H1 (cell line): ENCODE data around the gene AGAP1. TPM values are rescaled to one million over a fixed set of nuclear protein-coding genes. Genes with fewer than 3 reads are reported as not detected.

ENCODE experiments used
- CTCF ChIA-PET: fragments of 300-600 bp; sonication (Branson Sonifier 250); formaldehyde crosslinking; loops from one replicate; lab custom pipeline; 2021; ENCODE audit not compliant: partially characterized antibody; lab: Charles Lee
- POLR2A ChIA-PET: fragments of 300-600 bp; sonication (Branson Sonifier 250); formaldehyde crosslinking; loops from one replicate; lab custom pipeline; 2021; ENCODE audit warnings: inconsistent platforms; ENCODE audit not compliant: partially characterized antibody; lab: Charles Lee
- DNase-seq, 2 experiments: peaks; one replicate each; pipeline versions ENCODE4 v3.0.0 to v3.0.0-alpha.2; 2010 to 2022; ENCODE audit warnings: low spot score in 2 of 2, low read depth in 1 of 2, mixed read lengths in 1 of 2
- FAIRE-seq: peaks from 2 replicates; lab custom pipeline; 2011; peaks lifted over from hg19 to GRCh38; lab: Jason Lieb, UNC
- H2AFZ ChIP-seq: 2 replicates; pipeline ENCODE4 v1.8.1; 2012; ENCODE audit warnings: low read length, inconsistent platforms
- H2AK5ac ChIP-seq: 2 replicates; pipeline ENCODE4 v1.6.1; 2013; ENCODE audit warnings: low read depth, low read length
- H2BK120ac ChIP-seq: replicated peaks from 2 replicates; pipeline ENCODE3; 2013; ENCODE audit warnings: low read depth, low read length, inconsistent platforms
- H2BK12ac ChIP-seq: 2 replicates; pipeline ENCODE4 v1.6.1; 2013; ENCODE audit warnings: low read depth, low read length
- H2BK15ac ChIP-seq: 2 replicates; pipeline ENCODE4 v1.6.1; 2013; ENCODE audit warnings: low read length
- H2BK20ac ChIP-seq: 2 replicates; pipeline ENCODE4 v1.6.1; 2013; ENCODE audit warnings: low read length
- H2BK5ac ChIP-seq: 2 replicates; pipeline ENCODE4 v1.6.1; 2013; ENCODE audit warnings: low read depth, low read length
- H3K14ac ChIP-seq: 2 replicates; pipeline ENCODE4 v1.6.1; 2013; ENCODE audit warnings: inconsistent platforms; ENCODE audit not compliant: insufficient read length
- H3K18ac ChIP-seq: 2 replicates; pipeline ENCODE4 v1.6.1; 2013; ENCODE audit warnings: low read length; ENCODE audit errors: extremely low read depth
- H3K23ac ChIP-seq: 2 replicates; pipeline ENCODE4 v1.6.1; 2013; ENCODE audit warnings: inconsistent platforms; ENCODE audit not compliant: insufficient read length
- H3K23me2 ChIP-seq: 2 replicates; pipeline ENCODE4 v1.6.1; 2013; ENCODE audit warnings: low read depth, low read length
- H3K27ac ChIP-seq: 2 replicates; pipeline ENCODE4 v1.6.1; 2011; ENCODE audit warnings: low read depth, low read length, inconsistent platforms
- H3K27me3 ChIP-seq, 4 experiments: replicated peaks in 1 of 4; 1 replicate in 1 of 4; 2 replicates in 3 of 4; pipeline versions ENCODE4 v1.6.1 to v1.8.1; 2011 to 2013; ENCODE audit warnings: low read length in 3 of 4, mild to moderate bottlenecking in 3 of 4, inconsistent platforms in 2 of 4, mixed read lengths in 2 of 4, moderate library complexity in 1 of 4; ENCODE audit not compliant: control insufficient read depth in 3 of 4, insufficient read depth in 3 of 4; ENCODE audit errors: extremely low read depth in 1 of 4
- H3K36me3 ChIP-seq, 4 experiments: 2 replicates each; pipeline versions ENCODE4 v1.6.1 to v1.8.1; 2011 to 2013; ENCODE audit warnings: mild to moderate bottlenecking in 4 of 4, low read length in 3 of 4, moderate library complexity in 2 of 4, control low read depth in 1 of 4, inconsistent platforms in 1 of 4; ENCODE audit not compliant: insufficient read depth in 4 of 4, control insufficient read depth in 2 of 4
- H3K4ac ChIP-seq: replicated peaks from 2 replicates; pipeline ENCODE3; 2013; ENCODE audit warnings: low read length, low read depth, mixed read lengths, inconsistent platforms; ENCODE audit not compliant: insufficient read length
- H3K4me1 ChIP-seq, 4 experiments: replicated peaks in 1 of 4; 1 replicate in 1 of 4; 2 replicates in 3 of 4; pipeline versions ENCODE4 v1.6.1 to v1.8.1; 2011 to 2013; ENCODE audit warnings: low read length in 3 of 4, inconsistent platforms in 2 of 4, mixed read lengths in 1 of 4; ENCODE audit not compliant: insufficient read depth in 4 of 4, control insufficient read depth in 3 of 4
- H3K4me2 ChIP-seq, 2 experiments: 2 replicates each; pipeline versions ENCODE4 v1.6.1 to v1.8.1; 2011 to 2013; ENCODE audit warnings: low read depth in 2 of 2, low read length in 2 of 2, control low read depth in 1 of 2, inconsistent platforms in 1 of 2, mild to moderate bottlenecking in 1 of 2; ENCODE audit not compliant: insufficient read depth in 1 of 2
- H3K4me3 ChIP-seq, 4 experiments: fragments of 200-600, 300-600 bp in 1 of 4; sonication (generic), shearing (Covaris generic), sonication (Bioruptor Twin) in 1 of 4; 2 replicates each; pipeline versions ENCODE4 v1.5.1 to v1.8.1; 2011 to 2016; ENCODE audit warnings: low read length in 4 of 4, low read depth in 3 of 4, control low read depth in 2 of 4, inconsistent platforms in 2 of 4, mild to moderate bottlenecking in 2 of 4, mixed read lengths in 1 of 4, moderate library complexity in 1 of 4; ENCODE audit not compliant: insufficient read depth in 2 of 4; ENCODE audit errors: extremely low read depth in 1 of 4
- H3K56ac ChIP-seq: replicated peaks from 2 replicates; pipeline ENCODE3; 2013; ENCODE audit warnings: low read depth, mild to moderate bottlenecking, mixed read lengths, low read length, inconsistent platforms; ENCODE audit not compliant: insufficient read length
- H3K79me1 ChIP-seq: 2 replicates; pipeline ENCODE4 v1.6.1; 2013; ENCODE audit warnings: low read depth, low read length, control low read depth
- H3K79me2 ChIP-seq, 2 experiments: 2 replicates each; pipeline versions ENCODE4 v1.6.1 to v1.8.1; 2012 to 2013; ENCODE audit warnings: low read length in 2 of 2, mild to moderate bottlenecking in 2 of 2, inconsistent platforms in 1 of 2; ENCODE audit not compliant: insufficient read depth in 2 of 2, control insufficient read depth in 1 of 2
- H3K9ac ChIP-seq, 4 experiments: replicated peaks in 1 of 4; 1 replicate in 1 of 4; 2 replicates in 3 of 4; pipeline versions ENCODE4 v1.6.1 to v1.8.1; 2011 to 2013; ENCODE audit warnings: low read depth in 3 of 4, low read length in 3 of 4, control low read depth in 2 of 4, mild to moderate bottlenecking in 2 of 4, moderate library complexity in 2 of 4, inconsistent platforms in 1 of 4; ENCODE audit errors: extremely low read depth in 1 of 4
- H3K9me3 ChIP-seq, 2 experiments: 2 replicates each; pipeline versions ENCODE4 v1.6.1 to v1.8.1; 2012 to 2013; ENCODE audit warnings: mild to moderate bottlenecking in 2 of 2, moderate library complexity in 2 of 2, control low read depth in 1 of 2, inconsistent platforms in 1 of 2, low read depth in 1 of 2, low read length in 1 of 2, mixed read lengths in 1 of 2; ENCODE audit not compliant: insufficient read depth in 2 of 2
- H4K20me1 ChIP-seq, 2 experiments: replicated peaks in 1 of 2; 2 replicates each; pipeline versions ENCODE3 to v1.8.1; 2011 to 2013; ENCODE audit warnings: inconsistent platforms in 2 of 2, low read length in 2 of 2, mild to moderate bottlenecking in 1 of 2; ENCODE audit not compliant: insufficient read depth in 2 of 2, control insufficient read depth in 1 of 2
- H4K5ac ChIP-seq: 2 replicates; pipeline ENCODE4 v1.6.1; 2013; ENCODE audit warnings: low read length, low read depth, mixed read lengths, inconsistent platforms; ENCODE audit not compliant: insufficient read length
- H4K8ac ChIP-seq: 2 replicates; pipeline ENCODE4 v1.8.0; 2013; ENCODE audit warnings: mild to moderate bottlenecking, moderate library complexity, low read length, inconsistent platforms; ENCODE audit not compliant: insufficient read depth; ENCODE audit errors: extremely low read depth
- H4K91ac ChIP-seq: replicated peaks from 2 replicates; pipeline ENCODE3; 2013; ENCODE audit warnings: low read length, mixed read lengths, inconsistent platforms; ENCODE audit not compliant: insufficient read length
- EGR1 ChIP-seq: IDR thresholded peaks from 2 replicates; pipeline ENCODE4 v1.6.1; 2011; ENCODE audit warnings: low read depth, low read length, borderline replicate concordance
- RAD21 ChIP-seq, 2 experiments: IDR thresholded peaks in 1 of 2; conservative IDR thresholded peaks in 1 of 2; 2 replicates each; pipeline ENCODE4 v1.6.1; 2011; ENCODE audit warnings: low read depth in 2 of 2, low read length in 2 of 2, improper control_type of control experiment in 1 of 2, inconsistent platforms in 1 of 2, mild to moderate bottlenecking in 1 of 2, moderate library complexity in 1 of 2
- WGBS, 2 experiments: shearing (Covaris generic) in 1 of 2; methylation state at CpG; one replicate each; pipeline versions ENCODE4 v1.1.6 to v1.1.7; 2013 to 2015; ENCODE audit warnings: low lambda C conversion rate in 2 of 2, mixed read lengths in 2 of 2, inconsistent platforms in 1 of 2, low coverage in 1 of 2, missing lambda C conversion rate in 1 of 2; ENCODE audit not compliant: insufficient replicate concordance in 2 of 2, insufficient coverage in 1 of 2, insufficient read length in 1 of 2; ENCODE audit errors: extremely low coverage in 1 of 2, missing lambda C conversion rate in 1 of 2; 5-methylcytosine and 5-hydroxymethylcytosine counted together
- polyA plus RNA-seq, 7 experiments: library from polyadenylated mRNA; depleted of rRNA in 3 of 7; stranded (reverse) in 5 of 7; unstranded in 2 of 7; fragments of >200 nt in 5 of 7; fragments of 200-250 nt in 2 of 7; gene quantifications; 1 replicate in 5 of 7; 2 replicates in 1 of 7; 4 replicates in 1 of 7; pipeline versions ENCODE4 v1.2.1 to v1.2.3, GENCODE V29; 2011 to 2013; ENCODE audit warnings: missing spikeins in 2 of 7, mixed read lengths in 2 of 7
- total RNA-seq: library from RNA; stranded (reverse); fragmentation: NEBNext Ultra II Directional; extraction: Animal tissue kit (Norgen Biotek cat#: 25700); gene quantifications from 2 replicates; pipeline ENCODE4 v1.2.1, GENCODE V29; 2021

Gene AGAP1
- total and polyA plus RNA-seq, 2 of the 8 experiments (the other 6 are each of a cell fraction or from before 2014, with no cell fraction given) = 18.1 to 39.4 TPM

- Histone ChIP-seq H4K5ac (no peak overlapping the region), H3K23ac (no peak overlapping the region), H3K23me2 (no peaks in the 10 kb centered on the region), H3K36me3 (no peaks in the 10 kb centered on the region), H3K79me2 (peaks cover 0 to 86% of the 10 kb centered on the region in 2 experiments; a peak in 2 of 4 replicates), H3K79me1 (peaks cover 26% of the 10 kb centered on the region), H3K4me2 (no peak overlapping the region), H3K14ac (no peak overlapping the region), H3K18ac (no peak overlapping the region), H3K56ac (no peak overlapping the region), H3K4me3 (no peak overlapping the region), H2BK120ac (no peak overlapping the region), H2BK20ac (no peak overlapping the region), H3K9ac (no peak overlapping the region), H3K9me3 (peaks cover 3 to 5% of the 10 kb centered on the region in 2 experiments; a peak in 3 of 4 replicates), H2BK15ac (no peak overlapping the region), H2AFZ (no peak overlapping the region), H2AK5ac (no peak overlapping the region), H2BK5ac (no peak overlapping the region), H4K20me1 (peaks cover 10 to 12% of the 10 kb centered on the region in 2 experiments), H4K91ac (no peak overlapping the region), H2BK12ac (no peak overlapping the region), H3K27me3 (no peaks in the 10 kb centered on the region), H3K4me1 (peaks cover 2 to 15% (median 7%) of the 10 kb centered on the region in 4 experiments), H4K8ac (no peak overlapping the region), H3K4ac (no peak overlapping the region), H3K27ac (no peak overlapping the region)
- WGBS, 2 experiments = 90% methylated on average over 9 of the region's 9 CpGs; no CpG with 5 or more reads in 1 of the 2 experiments
- DNase-seq (no peak), FAIRE-seq (no peak)
- no peak for TF ChIP-seq RAD21 (IDR thresholded peaks at IDR 0.05 in 1 of 2, conservative IDR thresholded peaks at IDR 0.05 in 1 of 2; ENCODE audit: low read depth in 2 of 2, low read length in 2 of 2)
- no peak for TF ChIP-seq EGR1
- CTCF ChIA-PET = interaction anchor here (0.6 to 1.0 kb wide), 3 partner anchors 34 to 1565 kb away, joined by 3 to 4 read pairs (median 3); no protein-coding TSS in a partner anchor
- POLR2A ChIA-PET = no interaction called here
Observed at GRCh38 chr2:235698028-235698427, 204.2 kb downstream of the AGAP1 start.
